Stimulated activated CD4-positive, alpha-beta T cell treated with anti-CD3 and anti-CD28 coated beads, Interleukin-4, amount 100 ng/mL, for 24 hours (primary cell): Measurements from ENCODE around the gene PXK.
"Not testable (repeated sequence)": the region's sequence is repeated elsewhere in the genome, so short reads cannot be mapped to it uniquely, and the experiment has no call there.

Source experiments
- DNase-seq: peaks from one replicate; pipeline ENCODE4 v3.0.0-alpha.2; 2020

PXK gene

GRCh38 chr3:58324391-58325390 is 8.0 kb upstream of the PXK start:
- DNase-seq, result peak; percentile 23

GRCh38 chr3:58325525-58325992 is 7.1 kb upstream of the PXK start:
- DNase-seq, result no peak

- DNase-seq, result no peak
Observed at GRCh38 chr3:58326267-58326900, 6.3 kb upstream of the PXK start.

- DNase-seq, result no peak
Observed at GRCh38 chr3:58329150-58329921, 3.4 kb upstream of the PXK start.

- no peak for DNase-seq
Observed at GRCh38 chr3:58329922-58330413, 2.7 kb upstream of the PXK start.

- no peak for DNase-seq
Observed at GRCh38 chr3:58331593-58332152, 1.0 kb upstream of the PXK start.

- peak; percentile 36 for DNase-seq
Observed at GRCh38 chr3:58333206-58334012, 717 bp downstream of the PXK start.

- no peak for DNase-seq
Observed at GRCh38 chr3:58334013-58334321, 1.3 kb downstream of the PXK start.

GRCh38 chr3:58334506-58334884 is 1.8 kb downstream of the PXK start:
- DNase-seq, result no peak

GRCh38 chr3:58335652-58335947 is 2.9 kb downstream of the PXK start:
- no peak for DNase-seq

GRCh38 chr3:58336135-58336882 is 3.6 kb downstream of the PXK start:
- DNase-seq, result no peak

- no peak for DNase-seq
Observed at GRCh38 chr3:58337190-58337589, 4.5 kb downstream of the PXK start.

GRCh38 chr3:58339146-58339545 is 6.5 kb downstream of the PXK start:
- DNase-seq, result not testable (repeated sequence)

GRCh38 chr3:58340594-58341244 is 8.0 kb downstream of the PXK start:
- no peak for DNase-seq

GRCh38 chr3:58341376-58341775 is 8.7 kb downstream of the PXK start:
- no peak for DNase-seq

- DNase-seq, result no peak
Observed at GRCh38 chr3:58342676-58343075, 10.0 kb downstream of the PXK start.

GRCh38 chr3:58345457-58345856 is 12.8 kb downstream of the PXK start:
- DNase-seq, result no peak

GRCh38 chr3:58346368-58346767 is 13.7 kb downstream of the PXK start:
- no peak for DNase-seq

GRCh38 chr3:58347984-58348383 is 15.3 kb downstream of the PXK start:
- DNase-seq, result no peak

- no peak for DNase-seq
Observed at GRCh38 chr3:58349792-58350626, 17.3 kb downstream of the PXK start.
